Glomerular visceral epithelial cell (primary cell): ENCODE data around the gene TRPM6.

Experiments
- DNase-seq: peaks from one replicate; pipeline ENCODE4 v3.0.0-alpha.2; 2016; ENCODE audit errors: extremely low spot score

Gene TRPM6

GRCh38 chr9:74719306-74719705 lies 168.4 kb downstream of the TRPM6 start:
- DNase-seq, result no peak

DNA sequence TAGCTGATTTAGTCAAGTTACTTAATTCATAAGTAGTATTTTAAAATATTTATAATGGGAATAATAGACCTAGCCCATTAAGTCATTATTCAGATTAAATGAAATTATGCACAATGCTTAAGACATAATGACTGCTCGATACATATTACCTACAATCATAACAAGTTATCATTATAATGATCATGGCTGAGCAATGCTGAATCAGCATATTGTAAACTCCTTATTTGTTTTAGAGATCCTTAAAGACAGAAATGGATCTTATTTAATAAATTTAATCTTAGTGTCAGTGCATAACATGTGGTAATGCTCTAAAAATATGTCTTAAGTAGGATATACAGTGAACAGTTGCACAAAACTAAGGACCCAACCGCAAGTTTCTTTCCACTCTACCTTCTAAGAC lies 169.0 kb downstream of the TRPM6 start:
- no peak for DNase-seq

- no peak for DNase-seq
Measured at GRCh38 chr9:74711341-74711740, 176.4 kb downstream of the TRPM6 start.

DNA sequence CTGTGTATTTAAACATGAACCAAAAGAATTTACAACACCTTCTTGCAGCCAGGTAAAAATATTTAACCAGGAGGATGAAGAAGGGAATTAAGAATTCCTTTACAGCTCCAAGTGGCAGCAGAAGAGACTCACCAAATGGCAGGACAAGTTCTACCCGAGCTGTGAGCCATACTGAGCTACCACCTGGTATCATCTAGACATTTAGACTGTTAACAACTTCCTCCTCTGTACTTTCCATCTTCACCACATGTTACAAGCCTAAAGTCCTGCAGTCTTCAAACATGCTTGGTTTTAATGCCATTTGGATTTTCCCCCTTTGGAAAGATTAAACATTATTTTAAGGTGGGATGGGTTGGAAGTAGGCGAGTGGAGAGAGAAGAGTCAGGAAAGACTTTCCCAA lies 190.2 kb downstream of the TRPM6 start:
- no peak for DNase-seq

GRCh38 chr9:74696520-74696919 lies 191.2 kb downstream of the TRPM6 start:
- no peak for DNase-seq

DNA sequence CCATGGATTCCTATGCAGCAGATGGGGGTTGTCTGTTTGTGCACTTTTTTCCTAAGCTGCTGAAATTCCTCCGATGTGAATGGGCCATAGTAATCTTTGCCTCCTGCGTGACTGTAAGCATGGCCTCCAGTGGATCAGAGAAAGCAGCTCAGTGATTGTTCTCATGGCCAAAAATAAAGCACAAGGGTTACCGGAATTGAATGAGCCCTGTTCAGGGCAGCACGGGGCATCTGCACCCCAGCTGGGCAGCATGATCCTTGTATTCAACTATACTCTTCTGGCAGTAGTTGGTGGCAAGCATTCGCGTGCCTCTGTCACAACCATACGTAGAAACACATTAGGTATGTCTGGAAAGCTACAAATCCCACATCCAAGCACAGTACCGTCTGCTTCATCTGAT lies 196.7 kb downstream of the TRPM6 start:
- DNase-seq, result no peak

DNA sequence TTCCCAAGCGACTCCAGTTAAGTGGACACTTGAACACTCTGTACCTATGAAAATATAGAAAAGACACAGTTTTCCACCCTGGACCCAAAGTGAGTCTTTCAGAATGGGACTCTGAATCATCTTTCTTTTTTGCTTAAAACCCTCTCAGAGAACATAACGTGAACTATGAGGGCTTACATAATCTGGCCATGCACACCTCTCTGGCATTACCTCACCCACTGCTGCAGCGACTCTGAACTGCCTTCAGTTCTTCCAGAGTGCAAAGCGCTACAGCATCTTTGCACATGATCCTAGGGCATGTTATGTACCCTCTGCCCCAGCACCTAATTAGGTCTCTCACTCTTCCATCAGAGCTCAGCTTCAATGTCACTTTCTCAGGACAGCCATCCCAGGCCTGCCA lies 204.4 kb downstream of the TRPM6 start:
- DNase-seq, result no peak

DNA sequence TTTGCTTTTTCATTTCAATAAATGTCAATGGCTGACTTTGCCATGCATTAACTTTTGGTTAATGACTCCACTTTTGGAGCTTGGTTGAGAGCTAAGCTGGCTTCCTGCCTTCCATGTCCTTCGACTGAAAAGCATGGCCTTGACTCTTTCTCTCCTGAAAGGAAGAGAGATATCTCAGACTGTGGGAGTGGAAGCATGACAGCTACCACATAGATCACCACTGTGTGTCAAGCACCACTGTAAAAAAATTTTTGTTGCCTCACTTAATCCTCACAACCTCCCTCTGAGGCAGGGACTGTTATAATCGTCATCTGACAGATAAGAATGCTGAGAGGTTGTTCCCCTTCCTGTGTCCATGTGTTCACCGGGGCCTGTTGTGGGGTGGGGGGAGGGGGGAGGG lies 205.8 kb downstream of the TRPM6 start:
- DNase-seq, result no peak

- no peak for DNase-seq
Measured at GRCh38 chr9:74674077-74674476, 213.6 kb downstream of the TRPM6 start.
